Kidney epithelial cell (primary cell): ENCODE measurements around the gene SLC6A19. TPM values are rescaled to one million over a fixed set of nuclear protein-coding genes. Genes with fewer than 3 reads are reported as not detected.

Source experiments
- DNase-seq: peaks from one replicate; pipeline ENCODE4 v3.0.0-alpha.2; 2010; ENCODE audit warnings: low read depth
- H3K27me3 ChIP-seq: 2 replicates; pipeline ENCODE4 v1.6.0; 2011; ENCODE audit warnings: low read length; ENCODE audit not compliant: control insufficient read depth, insufficient read depth
- H3K36me3 ChIP-seq: 2 replicates; pipeline ENCODE4 v1.5.1; 2011; ENCODE audit warnings: low read length; ENCODE audit not compliant: control insufficient read depth, insufficient read depth
- H3K4me3 ChIP-seq: 2 replicates; pipeline ENCODE4 v1.5.1; 2011; ENCODE audit warnings: low read depth, mild to moderate bottlenecking, control low read depth, low read length
- total RNA-seq: library from RNA; depleted of rRNA; stranded (reverse); fragments of >200 nt; gene quantifications from 2 replicates; pipeline ENCODE4 v1.2.3, GENCODE V29; 2015
- TF ChIP-seq, protein P1 (sequence below): IDR thresholded peaks from 2 replicates; pipeline ENCODE4 v1.5.1; 2011; ENCODE audit warnings: mild to moderate bottlenecking, moderate library complexity, low read length, control low read depth, inconsistent platforms; ENCODE audit not compliant: insufficient read depth, poor library complexity, severe bottlenecking

Gene SLC6A19
- total RNA-seq, 1 donor from 2014 or later: not detected

DNA sequence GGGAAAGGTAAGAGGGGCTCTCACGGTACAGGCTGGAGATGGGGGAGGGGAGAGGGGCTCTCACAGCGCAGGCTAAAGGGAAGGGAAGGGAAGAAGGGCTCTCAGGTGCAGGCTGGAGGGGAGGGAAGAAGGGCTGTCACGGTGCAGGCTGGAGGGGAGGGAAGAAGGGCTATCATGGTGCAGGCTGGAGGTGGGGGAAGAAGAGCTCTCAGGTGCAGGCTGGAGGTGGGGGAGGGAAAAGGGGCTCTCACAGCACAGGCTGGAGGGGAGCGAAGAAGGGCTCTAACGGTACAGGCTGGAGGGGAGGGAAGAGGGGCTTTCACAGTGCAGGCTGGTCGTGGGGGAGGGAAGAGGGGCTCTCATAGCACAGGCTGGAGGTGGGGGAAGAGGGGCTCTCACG, 28.4 kb downstream of the SLC6A19 start:
- no peaks in the 10 kb centered on the region for H3K36me3 ChIP-seq
- no peak overlapping the region for H3K4me3 ChIP-seq
- no peak for DNase-seq
- TF ChIP-seq, protein P1, sequence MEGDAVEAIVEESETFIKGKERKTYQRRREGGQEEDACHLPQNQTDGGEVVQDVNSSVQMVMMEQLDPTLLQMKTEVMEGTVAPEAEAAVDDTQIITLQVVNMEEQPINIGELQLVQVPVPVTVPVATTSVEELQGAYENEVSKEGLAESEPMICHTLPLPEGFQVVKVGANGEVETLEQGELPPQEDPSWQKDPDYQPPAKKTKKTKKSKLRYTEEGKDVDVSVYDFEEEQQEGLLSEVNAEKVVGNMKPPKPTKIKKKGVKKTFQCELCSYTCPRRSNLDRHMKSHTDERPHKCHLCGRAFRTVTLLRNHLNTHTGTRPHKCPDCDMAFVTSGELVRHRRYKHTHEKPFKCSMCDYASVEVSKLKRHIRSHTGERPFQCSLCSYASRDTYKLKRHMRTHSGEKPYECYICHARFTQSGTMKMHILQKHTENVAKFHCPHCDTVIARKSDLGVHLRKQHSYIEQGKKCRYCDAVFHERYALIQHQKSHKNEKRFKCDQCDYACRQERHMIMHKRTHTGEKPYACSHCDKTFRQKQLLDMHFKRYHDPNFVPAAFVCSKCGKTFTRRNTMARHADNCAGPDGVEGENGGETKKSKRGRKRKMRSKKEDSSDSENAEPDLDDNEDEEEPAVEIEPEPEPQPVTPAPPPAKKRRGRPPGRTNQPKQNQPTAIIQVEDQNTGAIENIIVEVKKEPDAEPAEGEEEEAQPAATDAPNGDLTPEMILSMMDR: no peak
- H3K27me3 ChIP-seq: peaks cover 30% of the 10 kb centered on the region

DNA sequence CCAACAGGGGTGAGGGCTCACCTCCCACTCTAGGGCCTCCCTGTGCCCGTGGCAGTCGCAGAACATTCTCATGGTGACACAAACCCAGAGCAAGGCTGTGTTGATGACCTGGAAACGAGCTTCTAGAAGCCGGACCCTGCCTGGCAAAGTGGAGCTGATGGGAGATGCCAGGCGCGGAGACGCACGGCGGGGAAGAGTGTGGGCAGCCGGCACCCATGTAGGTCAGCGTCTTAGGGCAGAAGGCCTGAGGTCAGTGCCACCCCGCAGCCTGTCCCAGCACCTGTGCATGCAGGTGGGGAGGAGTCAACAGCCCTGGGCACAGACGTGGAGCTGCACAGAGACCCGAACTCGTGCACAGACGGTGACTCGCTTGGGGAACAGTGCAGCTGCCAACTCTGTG, 29.2 kb downstream of the SLC6A19 start:
- H3K4me3 ChIP-seq: no peak overlapping the region
- H3K36me3 ChIP-seq: no peaks in the 10 kb centered on the region
- TF ChIP-seq, protein P1: no peak
- DNase-seq: no peak
- H3K27me3 ChIP-seq: peaks cover 28% of the 10 kb centered on the region

DNA sequence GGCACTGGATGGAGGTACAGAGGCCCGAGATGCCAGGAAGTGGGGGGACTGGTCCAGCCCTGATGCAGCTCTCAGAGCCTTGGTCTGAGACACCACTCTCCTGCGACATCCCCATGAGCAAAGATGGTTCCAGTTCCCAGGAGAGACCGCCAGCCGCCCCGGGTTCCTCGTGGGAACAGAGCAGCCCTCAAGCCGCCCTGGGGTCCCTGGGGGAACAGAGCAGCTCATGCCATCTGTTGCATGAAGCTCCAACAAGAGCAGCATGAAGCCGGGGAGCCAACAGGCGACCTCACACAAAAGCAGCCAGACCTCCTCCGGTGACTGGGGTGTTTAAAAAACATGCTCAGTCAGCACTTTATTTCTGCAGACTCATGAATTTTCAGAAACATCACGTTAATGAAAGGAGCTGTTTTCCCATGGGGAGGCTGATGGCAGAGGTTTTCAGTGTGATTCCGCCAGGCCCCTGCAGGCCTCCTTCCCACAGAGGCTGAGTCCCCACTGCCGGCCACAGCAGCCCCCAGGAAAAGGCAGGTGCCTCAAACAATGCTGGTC, 30.0 kb downstream of the SLC6A19 start:
- TF ChIP-seq, protein P1: no peak
- Histone ChIP-seq H3K27me3 (peaks cover 20% of the 10 kb centered on the region), H3K36me3 (no peaks in the 10 kb centered on the region), H3K4me3 (no peak overlapping the region)
- DNase-seq: no peak

DNA sequence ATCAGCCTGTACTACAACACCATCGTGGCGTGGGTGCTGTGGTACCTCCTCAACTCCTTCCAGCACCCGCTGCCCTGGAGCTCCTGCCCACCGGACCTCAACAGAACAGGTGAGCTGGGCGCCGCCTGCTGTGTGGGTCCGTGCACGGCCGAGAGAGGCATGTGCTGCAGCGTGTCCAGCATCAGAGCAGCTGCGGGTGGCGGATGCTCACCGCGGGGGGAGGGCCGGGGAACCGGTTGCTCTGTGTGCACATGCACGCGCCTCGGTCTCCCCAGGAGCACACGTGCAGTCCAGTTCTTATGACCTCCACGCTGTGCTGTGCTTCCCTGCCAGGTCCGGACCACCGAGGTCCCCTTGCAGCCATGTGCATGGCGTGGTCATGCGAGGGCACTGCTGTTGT, 31.4 kb downstream of the SLC6A19 start:
- H3K36me3 ChIP-seq: no peaks in the 10 kb centered on the region
- H3K27me3 ChIP-seq: peaks cover 13% of the 10 kb centered on the region
- DNase-seq: no peak
- TF ChIP-seq, protein P1: no peak
- H3K4me3 ChIP-seq: no peak overlapping the region

DNA sequence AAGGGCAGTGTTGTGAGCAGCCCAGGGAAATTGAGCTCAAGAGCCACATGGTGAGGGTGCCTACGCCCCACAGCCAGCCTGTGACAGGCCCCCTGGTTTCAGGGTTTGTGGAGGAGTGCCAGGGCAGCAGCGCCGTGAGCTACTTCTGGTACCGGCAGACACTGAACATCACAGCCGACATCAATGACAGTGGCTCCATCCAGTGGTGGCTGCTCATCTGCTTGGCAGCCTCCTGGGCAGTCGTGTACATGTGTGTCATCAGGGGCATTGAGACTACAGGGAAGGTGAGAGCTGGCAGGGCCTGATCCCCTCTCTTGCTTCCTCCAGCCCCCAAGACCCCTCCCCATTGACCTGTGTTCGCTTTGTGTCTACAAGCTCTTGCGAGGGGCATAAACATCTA, 34.0 kb downstream of the SLC6A19 start:
- TF ChIP-seq, protein P1: no peak
- no peak for DNase-seq
- peaks cover 2% of the 10 kb centered on the region for H3K27me3 ChIP-seq
- no peaks in the 10 kb centered on the region for H3K36me3 ChIP-seq
- no peak overlapping the region for H3K4me3 ChIP-seq

DNA sequence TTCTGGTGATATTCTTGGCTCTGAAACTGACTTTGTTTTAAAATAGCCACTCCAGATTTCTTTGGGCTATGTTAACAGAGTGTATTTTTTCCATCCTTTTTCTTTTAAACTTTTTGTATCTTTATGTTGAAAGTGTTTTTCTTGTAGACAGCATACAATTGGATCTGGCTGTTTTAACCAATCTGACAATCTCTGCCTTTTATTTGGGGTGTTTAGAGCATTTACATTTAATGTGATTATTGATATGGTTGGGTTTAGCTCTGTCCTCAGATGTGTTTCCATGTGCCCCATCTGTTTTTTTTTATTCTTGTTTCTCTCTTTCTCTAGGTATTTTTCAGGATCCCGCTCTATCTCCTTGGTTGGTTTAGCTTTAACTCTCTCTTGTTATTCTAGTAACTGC, 34.4 kb downstream of the SLC6A19 start:
- TF ChIP-seq, protein P1: no peak

More for the DNA sequence above, 34.4 kb downstream of the SLC6A19 start:
- Histone ChIP-seq H3K4me3 (no peak overlapping the region), H3K36me3 (no peaks in the 10 kb centered on the region), H3K27me3 (peaks cover 2% of the 10 kb centered on the region)
- no peak for DNase-seq
